Panc1 (cell line): ENCODE measurements around the gene PTGES3. TPM values are rescaled to one million over a fixed set of nuclear protein-coding genes. Genes with fewer than 3 reads are reported as not detected.

Source experiments
- ATAC-seq: fragments of 200-7000 bp; cut with Tn5 transposase; 2 replicates; pipeline ENCODE4 v1.9.1; 2020; ENCODE audit warnings: mild to moderate bottlenecking, moderate library complexity
- BruUV-seq: library from RNA; stranded (reverse); fragments of 400-500 nt; replicated peaks from 2 replicates; lab custom pipeline; 2021; lab: Mats Ljungman, UMichigan
- CTCF ChIA-PET: fragments of 300-600 bp; sonication (Branson Sonifier 250); formaldehyde crosslinking; loops from one replicate; lab custom pipeline; 2022; ENCODE audit warnings: antibody characterized with exemption; lab: Charles Lee
- POLR2A ChIA-PET: fragments of 300-600 bp; sonication (Branson Sonifier 250); formaldehyde crosslinking; loops from one replicate; lab custom pipeline; 2022; ENCODE audit warnings: antibody characterized with exemption; lab: Charles Lee
- DNase-seq: peaks from one replicate; pipeline ENCODE4 v3.0.0-alpha.2; 2010; ENCODE audit warnings: low read depth, low spot score
- H3K27ac ChIP-seq: 2 replicates; pipeline ENCODE4 v1.5.1; 2011; ENCODE audit warnings: mild to moderate bottlenecking, low read length, inconsistent platforms
- H3K27me3 ChIP-seq: fragments of 200-500 bp; sonication (Bioruptor generic); 2 replicates; pipeline ENCODE4 v1.6.0; 2014; ENCODE audit warnings: low read length, inconsistent platforms; ENCODE audit not compliant: control insufficient read depth, insufficient read depth
- H3K36me3 ChIP-seq: fragments of 200-500 bp; sonication (Bioruptor generic); 2 replicates; pipeline ENCODE4 v1.5.1; 2014; ENCODE audit warnings: inconsistent platforms, mild to moderate bottlenecking, low read length, moderate library complexity; ENCODE audit not compliant: control insufficient read depth, insufficient read depth
- H3K4me1 ChIP-seq: 2 replicates; pipeline ENCODE4 v1.5.1; 2011; ENCODE audit warnings: inconsistent platforms, mild to moderate bottlenecking, low read length, moderate library complexity; ENCODE audit not compliant: control insufficient read depth, insufficient read depth
- H3K4me3 ChIP-seq, 2 experiments: 2 replicates each; pipeline ENCODE4 v1.5.1; 2011 to 2012; ENCODE audit warnings: low read depth in 2 of 2, low read length in 2 of 2, mild to moderate bottlenecking in 2 of 2, inconsistent platforms in 1 of 2, moderate library complexity in 1 of 2
- H3K9me3 ChIP-seq: fragments of 200-500 bp; sonication (Bioruptor generic); 2 replicates; pipeline ENCODE4 v1.5.1; 2014; ENCODE audit warnings: low read depth, mild to moderate bottlenecking, inconsistent platforms, low read length, moderate library complexity; ENCODE audit not compliant: control insufficient read depth, insufficient read depth
- POLR2AphosphoS5 ChIP-seq: IDR thresholded peaks from 2 replicates; pipeline ENCODE4 v1.6.1; 2012; ENCODE audit warnings: mild to moderate bottlenecking, low read depth, low read length, moderate library complexity
- REST ChIP-seq, 2 experiments: IDR thresholded peaks; 2 replicates each; pipeline ENCODE4 v1.6.1; 2011 to 2012; ENCODE audit warnings: low read depth in 2 of 2, control low read depth in 1 of 2, low read length in 1 of 2, mild to moderate bottlenecking in 1 of 2, moderate library complexity in 1 of 2; ENCODE audit not compliant: insufficient read depth in 1 of 2
- SIN3A ChIP-seq: IDR thresholded peaks from 2 replicates; pipeline ENCODE4 v1.6.1; 2012; ENCODE audit warnings: low read depth, mild to moderate bottlenecking, low read length, moderate library complexity, borderline replicate concordance; ENCODE audit not compliant: insufficient read depth
- TCF7L2 ChIP-seq: IDR thresholded peaks from 2 replicates; pipeline ENCODE4 v1.6.1; 2011; ENCODE audit warnings: mild to moderate bottlenecking, low read depth, low read length, inconsistent platforms
- in situ Hi-C: cut with HindIII; loops from 2 replicates; pipeline ENCODE4 v1.10.0; 2016; ENCODE audit warnings: low sequenced_read_pairs, low pct_unique_long_range_greater_than_20kb
- intact Hi-C: fragments of 100-400 bp; cut with micrococcal nuclease; formaldehyde crosslinking; loops from one replicate; pipeline ENCODE4 v1.10.0; 2022; ENCODE audit not compliant: unreplicated experiment
- total RNA-seq: library from RNA; stranded (reverse); gene quantifications from one replicate; pipeline ENCODE4 v1.2.1, GENCODE V29; 2021; ENCODE audit not compliant: unreplicated experiment
- TF ChIP-seq, protein P1 (sequence below): fragments of 450-650 bp; IDR thresholded peaks from 2 replicates; pipeline ENCODE4 v1.5.1; 2017; ENCODE audit warnings: mild to moderate bottlenecking

PTGES3 gene
- total RNA-seq, 1 experiment from 2014 or later, result 339 TPM

- ChIA-PET POLR2A (no interaction called here), CTCF (no interaction called here)
- intact Hi-C loops (no loop called here), in situ Hi-C loops (no loop called here)
- no peak for DNase-seq
- no peak overlapping the region for H3K27ac ChIP-seq
- TF ChIP-seq SIN3A (no peak), TCF7L2 (no peak), POLR2AphosphoS5 (no peak), REST (IDR thresholded peaks at IDR 0.05; ENCODE audit: insufficient read depth in 1 of 2, low read depth in 2 of 2, low read length in 1 of 2) (no peak)
- TF ChIP-seq, protein P1, sequence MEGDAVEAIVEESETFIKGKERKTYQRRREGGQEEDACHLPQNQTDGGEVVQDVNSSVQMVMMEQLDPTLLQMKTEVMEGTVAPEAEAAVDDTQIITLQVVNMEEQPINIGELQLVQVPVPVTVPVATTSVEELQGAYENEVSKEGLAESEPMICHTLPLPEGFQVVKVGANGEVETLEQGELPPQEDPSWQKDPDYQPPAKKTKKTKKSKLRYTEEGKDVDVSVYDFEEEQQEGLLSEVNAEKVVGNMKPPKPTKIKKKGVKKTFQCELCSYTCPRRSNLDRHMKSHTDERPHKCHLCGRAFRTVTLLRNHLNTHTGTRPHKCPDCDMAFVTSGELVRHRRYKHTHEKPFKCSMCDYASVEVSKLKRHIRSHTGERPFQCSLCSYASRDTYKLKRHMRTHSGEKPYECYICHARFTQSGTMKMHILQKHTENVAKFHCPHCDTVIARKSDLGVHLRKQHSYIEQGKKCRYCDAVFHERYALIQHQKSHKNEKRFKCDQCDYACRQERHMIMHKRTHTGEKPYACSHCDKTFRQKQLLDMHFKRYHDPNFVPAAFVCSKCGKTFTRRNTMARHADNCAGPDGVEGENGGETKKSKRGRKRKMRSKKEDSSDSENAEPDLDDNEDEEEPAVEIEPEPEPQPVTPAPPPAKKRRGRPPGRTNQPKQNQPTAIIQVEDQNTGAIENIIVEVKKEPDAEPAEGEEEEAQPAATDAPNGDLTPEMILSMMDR, result no peak
- H3K4me1 ChIP-seq, result peaks cover 9% of the 10 kb centered on the region; the same call in 1 of the 2 replicates
- H3K4me3 ChIP-seq, result no peak overlapping the region
- ATAC-seq, result no peak
- peaks cover 3% of the 10 kb centered on the region; the same call in 1 of the 2 replicates for H3K36me3 ChIP-seq
- no TSS peak for BruUV-seq
- H3K9me3 ChIP-seq, result no peaks in the 10 kb centered on the region
- no peaks in the 10 kb centered on the region for H3K27me3 ChIP-seq
These were observed 11.1 kb downstream of the PTGES3 start for GRCh38 chr12:56676851-56677580.

DNA sequence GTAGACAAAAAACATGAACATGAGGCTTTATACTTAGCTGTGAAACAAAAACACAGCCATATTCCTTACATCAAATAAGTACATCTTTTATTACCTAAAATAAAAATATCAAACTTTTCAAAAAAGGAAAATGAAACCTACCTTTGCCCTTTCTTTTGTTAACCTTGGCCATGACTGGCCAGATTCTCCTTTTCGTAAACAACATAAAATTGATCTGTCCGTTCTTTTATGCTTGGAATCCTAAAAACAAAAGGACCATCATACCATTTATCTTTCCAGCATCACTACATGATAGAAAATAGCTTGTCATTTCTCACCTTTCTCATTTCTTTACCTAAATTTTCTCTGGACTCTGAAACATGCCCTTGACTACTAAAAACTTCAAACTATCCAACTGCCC lies 16.5 kb downstream of the PTGES3 start:
- no peaks in the 10 kb centered on the region for H3K27me3 ChIP-seq
- TF ChIP-seq REST (IDR thresholded peaks at IDR 0.05; ENCODE audit: insufficient read depth in 1 of 2, low read depth in 2 of 2, low read length in 1 of 2), result no peak
- TF ChIP-seq SIN3A, result no peak
- TF ChIP-seq TCF7L2, result no peak
- no peak for TF ChIP-seq POLR2AphosphoS5
- TF ChIP-seq, protein P1, result no peak
- intact Hi-C loops (no loop called here), in situ Hi-C loops (no loop called here)
- H3K4me1 ChIP-seq, result no peaks in the 10 kb centered on the region
- BruUV-seq, result TSS peak; percentile 20
- ATAC-seq (no peak), DNase-seq (no peak)
- H3K4me3 ChIP-seq, result no peak overlapping the region
- ChIA-PET POLR2A (no interaction called here), CTCF (no interaction called here)
- H3K27ac ChIP-seq, result no peak overlapping the region
- no peaks in the 10 kb centered on the region for H3K9me3 ChIP-seq
- H3K36me3 ChIP-seq, result peaks cover 36% of the 10 kb centered on the region
